Right atrium auricular region (tissue), 2 donors: Measurements from ENCODE around the gene PIGT. TPM values are rescaled to one million over a fixed set of nuclear protein-coding genes. Genes with fewer than 3 reads are reported as not detected.

Experiments used
- DNase-seq: peaks from one replicate; pipeline ENCODE4 v3.0.0-alpha.2; 2019; ENCODE audit warnings: low spot score
- H3K27ac ChIP-seq, 2 donors: fragments of 200-600 bp; sonication (generic); 1 replicate in 1 of 2; 2 replicates in 1 of 2; pipeline ENCODE4 v1.5.1; 2016 to 2019
- H3K27me3 ChIP-seq, 2 donors: fragments of 200-600 bp; sonication (generic); one replicate each; pipeline versions ENCODE4 v1.5.1 to v1.6.0; 2017 to 2019
- H3K36me3 ChIP-seq: fragments of 200-600 bp; sonication (generic); one replicate; pipeline ENCODE4 v1.5.1; 2016
- H3K4me1 ChIP-seq, 2 donors: fragments of 200-600 bp; sonication (generic); one replicate each; pipeline versions ENCODE4 v1.5.1 to v1.6.0; 2017 to 2019
- H3K4me3 ChIP-seq, 2 donors: fragments of 200-600 bp; sonication (generic); 1 replicate in 1 of 2; 2 replicates in 1 of 2; pipeline ENCODE4 v1.5.1; 2017 to 2019; ENCODE audit warnings: mild to moderate bottlenecking in 1 of 2, moderate library complexity in 1 of 2
- H3K9me3 ChIP-seq, 2 donors: fragments of 200-600 bp; sonication (generic); one replicate each; pipeline ENCODE4 v1.5.1; 2019
- total RNA-seq, 2 donors: library from RNA; depleted of rRNA; stranded (reverse); fragments of >200 nt; gene quantifications; one replicate each; pipeline ENCODE4 v1.1.0, GENCODE V29; 2016
- TF ChIP-seq, protein P1 (sequence below), 2 donors: fragments of 200-600 bp; sonication (generic); IDR thresholded peaks; one replicate each; pipeline ENCODE4 v1.5.1; 2019; ENCODE audit warnings: antibody characterized with exemption in 2 of 2

PIGT gene
- total RNA-seq, 2 donors from 2014 or later: 140 to 168 TPM

DNA sequence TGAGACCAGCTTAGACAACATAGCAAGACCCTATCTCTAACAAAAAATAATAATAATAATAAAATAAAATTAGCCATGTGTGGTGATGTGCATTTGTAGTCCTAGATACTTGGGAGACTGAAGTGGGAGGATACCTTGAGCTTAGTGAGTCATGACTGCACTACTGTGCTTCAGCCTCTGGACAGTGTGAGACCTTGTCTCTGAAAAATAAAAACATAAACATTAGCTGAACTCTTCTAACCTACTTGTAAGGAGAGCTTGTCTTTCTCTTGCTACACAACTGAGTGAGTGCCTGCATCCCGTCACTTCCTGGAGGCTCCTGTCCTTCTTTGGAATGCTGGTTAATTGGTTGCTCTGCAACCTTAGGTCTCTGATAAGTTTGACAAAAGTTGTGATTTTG is 13.0 kb upstream of the PIGT start:
- TF ChIP-seq, protein P1, sequence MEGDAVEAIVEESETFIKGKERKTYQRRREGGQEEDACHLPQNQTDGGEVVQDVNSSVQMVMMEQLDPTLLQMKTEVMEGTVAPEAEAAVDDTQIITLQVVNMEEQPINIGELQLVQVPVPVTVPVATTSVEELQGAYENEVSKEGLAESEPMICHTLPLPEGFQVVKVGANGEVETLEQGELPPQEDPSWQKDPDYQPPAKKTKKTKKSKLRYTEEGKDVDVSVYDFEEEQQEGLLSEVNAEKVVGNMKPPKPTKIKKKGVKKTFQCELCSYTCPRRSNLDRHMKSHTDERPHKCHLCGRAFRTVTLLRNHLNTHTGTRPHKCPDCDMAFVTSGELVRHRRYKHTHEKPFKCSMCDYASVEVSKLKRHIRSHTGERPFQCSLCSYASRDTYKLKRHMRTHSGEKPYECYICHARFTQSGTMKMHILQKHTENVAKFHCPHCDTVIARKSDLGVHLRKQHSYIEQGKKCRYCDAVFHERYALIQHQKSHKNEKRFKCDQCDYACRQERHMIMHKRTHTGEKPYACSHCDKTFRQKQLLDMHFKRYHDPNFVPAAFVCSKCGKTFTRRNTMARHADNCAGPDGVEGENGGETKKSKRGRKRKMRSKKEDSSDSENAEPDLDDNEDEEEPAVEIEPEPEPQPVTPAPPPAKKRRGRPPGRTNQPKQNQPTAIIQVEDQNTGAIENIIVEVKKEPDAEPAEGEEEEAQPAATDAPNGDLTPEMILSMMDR (IDR thresholded peaks at IDR 0.05): no peak
- Histone ChIP-seq H3K4me3 (no peak overlapping the region), H3K9me3 (no peaks in the 10 kb centered on the region), H3K27ac (no peak overlapping the region), H3K4me1 (peaks cover 0 to 12% of the 10 kb centered on the region in 2 donors), H3K36me3 (no peaks in the 10 kb centered on the region), H3K27me3 (no peaks in the 10 kb centered on the region)
- DNase-seq: no peak

DNA sequence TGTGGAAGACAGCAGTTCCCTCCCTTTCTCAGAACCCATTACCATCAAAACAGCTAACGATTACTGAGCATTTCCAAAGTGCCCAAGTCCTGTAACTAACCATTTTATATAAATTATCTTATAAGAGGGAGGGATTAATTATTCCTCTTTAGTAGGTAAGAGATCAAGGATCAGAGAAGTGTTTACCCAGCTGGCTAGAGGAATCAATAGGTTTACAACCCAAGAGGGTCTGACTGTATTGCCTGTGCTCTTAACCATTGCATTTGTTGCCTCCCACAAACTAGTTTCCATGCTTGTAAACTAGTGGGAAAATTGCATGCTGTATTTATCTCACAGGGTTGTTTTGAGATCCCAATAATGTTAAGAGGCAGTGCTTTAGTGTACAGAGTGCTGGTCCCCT is 11.5 kb upstream of the PIGT start:
- Histone ChIP-seq H3K4me1 (peaks cover 0 to 27% of the 10 kb centered on the region in 2 donors), H3K27me3 (no peaks in the 10 kb centered on the region), H3K36me3 (peaks cover 13% of the 10 kb centered on the region), H3K27ac (peak overlapping the region; percentile 12 to 39), H3K4me3 (no peak overlapping the region), H3K9me3 (no peaks in the 10 kb centered on the region)
- no peak for DNase-seq
- TF ChIP-seq, protein P1 (IDR thresholded peaks at IDR 0.05): no peak

DNA sequence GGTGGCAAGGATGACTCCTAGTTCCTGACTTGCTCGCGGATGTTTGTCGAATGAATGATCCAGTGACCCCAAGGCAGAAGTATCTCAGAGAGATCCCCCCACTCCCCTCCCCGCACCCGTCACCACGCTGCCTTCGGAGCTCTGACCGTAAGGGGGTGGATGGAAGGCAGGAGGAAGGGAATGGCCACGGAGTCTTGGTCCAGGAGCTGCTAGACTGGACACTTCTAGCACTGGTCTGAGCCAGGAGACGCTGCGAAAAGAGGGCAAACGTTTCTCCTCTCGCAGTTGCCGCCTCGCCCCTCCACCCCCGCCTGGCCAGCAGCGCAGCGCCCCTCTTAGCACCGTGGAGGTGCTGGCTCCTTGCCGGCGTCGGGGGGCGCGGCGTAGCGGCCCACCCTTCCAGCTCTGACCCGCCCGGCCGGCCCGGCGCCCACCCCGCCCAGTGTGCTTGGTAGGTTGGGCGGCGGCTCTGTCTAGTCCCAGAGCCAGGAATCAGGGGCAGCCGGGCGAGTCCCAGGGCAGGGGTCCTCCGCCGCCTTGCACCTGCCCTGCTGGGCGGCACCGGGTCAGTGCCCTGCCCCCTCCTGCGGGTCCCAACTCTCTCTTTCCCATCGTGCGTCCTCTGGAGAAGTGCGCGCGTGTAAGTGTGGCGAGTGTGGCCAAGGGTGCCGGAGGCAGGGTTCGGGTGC is 10.2 kb upstream of the PIGT start:
- Histone ChIP-seq H3K4me3 (peak overlapping the region; percentile 76 to 77), H3K36me3 (peaks cover 26% of the 10 kb centered on the region), H3K4me1 (peaks cover 0 to 40% of the 10 kb centered on the region in 2 donors), H3K9me3 (no peaks in the 10 kb centered on the region), H3K27me3 (no peaks in the 10 kb centered on the region), H3K27ac (peak overlapping the region; percentile 97 to 99)
- TF ChIP-seq, protein P1 (IDR thresholded peaks at IDR 0.05): no peak
- no peak for DNase-seq

DNA sequence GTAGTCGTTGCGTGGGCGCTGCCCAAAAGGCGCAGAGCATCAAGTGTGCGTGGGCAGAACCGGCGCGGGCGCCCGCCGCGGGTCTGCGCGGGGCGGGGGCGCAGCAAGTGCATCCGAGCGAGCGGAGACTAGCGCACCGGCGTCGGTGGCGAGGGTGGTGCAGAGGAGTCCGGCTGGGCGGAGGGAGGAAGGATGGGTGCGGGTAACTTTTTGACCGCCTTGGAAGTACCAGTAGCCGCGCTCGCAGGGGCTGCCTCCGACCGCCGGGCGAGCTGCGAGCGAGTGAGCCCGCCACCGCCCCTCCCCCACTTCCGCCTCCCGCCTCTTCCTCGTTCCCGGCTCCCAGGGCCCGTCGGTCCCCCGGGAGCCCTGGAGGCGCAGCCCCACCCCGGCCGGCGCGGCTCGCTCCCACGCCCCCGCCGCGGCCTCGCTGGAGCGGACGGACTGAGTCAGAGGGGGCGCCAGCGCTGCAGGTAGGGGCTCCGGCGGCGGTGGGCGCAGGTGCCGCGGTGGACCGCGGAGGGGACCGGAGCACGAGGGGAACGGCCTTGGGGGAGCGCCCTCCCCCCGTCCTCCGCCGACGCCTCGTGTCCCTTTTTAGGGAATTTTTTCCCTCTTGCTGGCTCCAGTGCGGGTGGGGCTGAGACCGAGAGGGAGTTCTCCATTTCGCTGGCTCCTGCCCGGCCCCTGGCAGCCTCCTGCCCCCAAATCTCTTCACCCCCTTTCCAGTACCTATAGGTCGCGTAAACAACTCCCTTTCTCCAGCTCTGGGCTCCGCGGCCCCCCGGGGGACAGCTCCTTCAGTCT is 9.5 kb upstream of the PIGT start:
- peaks cover 0 to 47% of the 10 kb centered on the region in 2 donors for H3K4me1 ChIP-seq
- H3K9me3 ChIP-seq: no peaks in the 10 kb centered on the region
- peaks cover 33% of the 10 kb centered on the region for H3K36me3 ChIP-seq
- H3K4me3 ChIP-seq: peak overlapping the region; percentile 76 to 77
- TF ChIP-seq, protein P1 (IDR thresholded peaks at IDR 0.05): peak in 1 of 2 donors; percentile 16
- peak overlapping the region; percentile 97 to 99 for H3K27ac ChIP-seq
- H3K27me3 ChIP-seq: no peaks in the 10 kb centered on the region
- peak; percentile 68 for DNase-seq

DNA sequence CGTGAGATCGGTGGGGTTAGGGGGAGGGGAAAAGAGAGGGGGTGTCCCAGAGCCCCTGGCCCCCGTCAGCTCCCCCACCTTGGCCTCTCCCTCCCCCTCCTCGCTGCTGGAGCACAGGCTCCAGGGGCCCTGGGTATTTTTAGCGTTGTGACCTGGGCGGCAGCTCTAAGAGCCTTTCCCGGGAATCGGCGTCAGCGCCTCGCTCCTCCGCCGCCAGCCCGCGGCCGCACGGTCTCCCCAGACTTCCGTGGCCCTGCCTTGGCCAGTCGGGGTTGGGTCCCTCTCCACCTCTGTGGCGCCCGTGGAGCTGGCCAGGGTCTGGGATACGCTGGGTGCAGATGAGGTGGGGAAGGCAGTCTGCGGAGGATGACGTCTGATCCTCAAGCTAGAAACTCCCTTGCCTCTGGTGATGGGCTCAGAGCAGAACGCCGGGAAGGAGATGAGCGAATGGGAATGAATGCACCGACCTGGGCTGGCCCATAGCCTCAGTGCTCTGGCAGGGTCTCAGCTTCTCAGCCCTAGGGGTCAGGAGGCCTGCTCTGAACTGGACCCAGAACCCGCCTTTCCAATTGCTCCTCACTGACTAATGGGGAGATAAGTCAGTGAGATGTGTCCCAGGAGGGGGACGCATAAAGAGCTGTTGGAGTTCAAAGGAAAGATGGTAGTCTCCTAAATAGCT is 8.7 kb upstream of the PIGT start:
- Histone ChIP-seq H3K4me1 (peaks cover 0 to 49% of the 10 kb centered on the region in 2 donors), H3K4me3 (peak overlapping the region; percentile 76 to 77), H3K27ac (peak overlapping the region; percentile 97 to 99), H3K27me3 (no peaks in the 10 kb centered on the region), H3K9me3 (no peaks in the 10 kb centered on the region), H3K36me3 (peaks cover 41% of the 10 kb centered on the region)
- TF ChIP-seq, protein P1 (IDR thresholded peaks at IDR 0.05): no peak
- DNase-seq: peak; percentile 69
